Hindlimb muscle (tissue), 1 donor: ENCODE measurements around the gene SPATA2L. TPM values are rescaled to one million over a fixed set of nuclear protein-coding genes. Genes with fewer than 3 reads are reported as not detected.

ENCODE experiments used
- DNase-seq: peaks from one replicate; pipeline ENCODE4 v3.0.0-alpha.2; 2013
- polyA plus RNA-seq: library from polyadenylated mRNA; unstranded; fragments of 120-200 nt; gene quantifications from one replicate; pipeline ENCODE4 v1.2.1, GENCODE V29; 2013; ENCODE audit not compliant: insufficient read length

Gene SPATA2L, protein sequence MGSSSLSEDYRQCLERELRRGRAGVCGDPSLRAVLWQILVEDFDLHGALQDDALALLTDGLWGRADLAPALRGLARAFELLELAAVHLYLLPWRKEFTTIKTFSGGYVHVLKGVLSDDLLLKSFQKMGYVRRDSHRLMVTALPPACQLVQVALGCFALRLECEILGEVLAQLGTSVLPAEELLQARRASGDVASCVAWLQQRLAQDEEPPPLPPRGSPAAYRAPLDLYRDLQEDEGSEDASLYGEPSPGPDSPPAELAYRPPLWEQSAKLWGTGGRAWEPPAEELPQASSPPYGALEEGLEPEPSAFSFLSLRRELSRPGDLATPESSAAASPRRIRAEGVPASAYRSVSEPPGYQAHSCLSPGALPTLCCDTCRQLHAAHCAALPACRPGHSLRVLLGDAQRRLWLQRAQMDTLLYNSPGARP
- polyA plus RNA-seq: 2.3 TPM

DNA sequence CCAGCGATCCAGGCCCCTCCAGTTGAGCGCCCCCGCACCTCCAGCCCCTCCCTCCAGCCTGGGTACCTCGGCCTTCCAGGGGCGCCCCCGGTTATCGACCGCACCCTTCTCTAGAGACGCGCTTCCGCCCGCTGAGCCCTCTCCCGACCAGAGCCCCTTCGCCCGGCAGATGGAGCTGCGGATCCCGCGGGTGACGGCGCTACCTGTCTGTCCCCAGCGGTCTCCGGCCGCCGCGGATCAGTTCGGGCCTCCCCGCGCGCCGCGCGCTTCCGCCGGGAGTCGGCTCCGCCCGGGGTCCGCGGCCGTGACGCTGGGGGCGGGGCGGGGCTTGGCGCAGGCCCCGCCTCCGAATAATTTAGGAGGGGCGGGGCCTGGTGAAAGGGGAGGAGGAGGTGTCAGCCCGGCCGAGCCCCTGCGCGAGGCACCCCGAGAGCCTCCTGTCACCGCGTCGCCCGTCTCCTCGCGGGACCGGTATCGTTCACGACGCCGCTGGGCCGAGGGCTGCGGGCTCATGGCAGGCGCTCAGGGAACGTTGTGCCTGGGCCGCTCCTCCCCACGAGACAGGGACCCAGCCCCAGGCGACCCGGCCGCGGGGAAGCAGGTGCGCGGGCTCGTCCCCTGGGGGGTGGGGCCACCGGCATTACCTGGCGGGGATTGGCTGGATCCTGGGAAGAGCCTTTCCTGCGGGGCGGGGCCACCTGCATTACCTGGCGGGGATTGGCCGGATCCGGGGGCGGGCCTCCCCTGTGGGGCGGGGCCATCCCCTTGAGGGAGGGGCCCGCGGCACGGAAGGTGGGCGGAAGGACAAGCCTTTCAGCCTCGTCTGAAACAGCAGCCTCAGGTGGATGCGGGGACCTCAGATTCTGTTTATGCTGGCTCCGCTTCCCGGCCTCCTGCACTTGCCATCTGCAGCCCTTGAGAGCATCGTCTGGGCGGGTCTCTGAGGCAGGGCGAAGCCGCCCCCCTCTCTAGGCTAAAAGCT lies at the start of gene SPATA2L:
Gene SPATA2L, minus strand, starts transcription at position 281 of the 982 bp plus-strand sequence. CDS start 473 bp downstream, outside the sequence.
- peak; percentile 75 for DNase-seq

DNA sequence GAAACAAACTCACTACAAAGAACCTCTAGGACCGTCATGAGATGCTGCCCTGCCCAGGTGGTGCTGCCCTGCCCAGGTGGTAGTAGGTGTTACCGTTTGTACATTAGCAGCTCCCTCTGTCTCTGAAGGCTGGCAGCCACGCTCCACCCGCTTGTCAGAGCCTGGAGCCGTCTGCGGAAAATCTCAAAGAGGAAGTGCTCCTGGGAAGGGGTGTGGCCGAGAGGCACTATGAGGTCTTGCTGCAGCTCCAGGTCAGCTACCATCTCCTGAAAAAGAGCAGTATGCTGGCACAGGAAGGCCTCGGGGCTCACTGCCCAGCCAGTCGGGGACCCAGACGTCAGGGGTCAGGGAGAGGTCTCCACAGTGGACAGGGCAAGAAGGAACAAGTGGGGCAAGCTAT lies 48.1 kb upstream of the SPATA2L start:
- DNase-seq: no peak

DNA sequence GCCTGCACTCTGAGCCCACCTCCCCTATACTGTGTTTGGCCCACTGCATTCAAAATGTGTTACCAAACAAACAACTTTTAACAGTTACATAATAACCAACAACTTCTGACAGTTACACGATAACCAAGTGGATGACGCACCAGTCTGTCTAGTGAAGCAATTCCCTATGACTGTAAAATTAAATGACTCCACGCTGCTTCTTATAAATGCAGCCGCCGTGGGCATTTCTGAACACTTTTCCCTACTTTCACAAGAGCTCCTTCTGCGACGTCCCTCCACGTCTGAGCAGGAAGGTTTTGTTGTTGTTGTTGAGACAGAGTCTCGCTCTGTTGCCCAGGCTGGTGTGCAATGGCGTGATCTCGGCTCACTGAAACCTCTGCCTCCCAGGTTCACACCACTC lies 47.4 kb upstream of the SPATA2L start:
- DNase-seq: no peak

DNA sequence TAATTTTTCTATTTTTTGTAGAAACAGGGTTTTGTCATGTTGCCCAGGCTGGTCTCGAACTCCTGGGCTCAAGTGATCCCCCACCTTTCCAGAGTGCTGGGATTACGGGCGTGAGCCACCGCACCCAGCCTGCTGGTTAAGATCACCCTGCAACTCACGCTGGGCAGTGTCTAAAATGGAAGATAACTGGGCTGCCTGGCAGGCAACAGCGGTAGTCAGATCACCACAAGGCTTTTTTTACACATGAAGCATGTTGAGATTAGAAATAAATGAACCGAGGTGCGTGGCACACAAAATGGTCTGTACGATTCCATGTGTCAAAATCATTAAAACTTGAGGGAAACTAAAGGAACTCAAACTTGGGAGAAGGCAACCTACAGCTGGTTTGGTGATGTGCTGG lies 46.6 kb upstream of the SPATA2L start:
- DNase-seq: no peak

DNA sequence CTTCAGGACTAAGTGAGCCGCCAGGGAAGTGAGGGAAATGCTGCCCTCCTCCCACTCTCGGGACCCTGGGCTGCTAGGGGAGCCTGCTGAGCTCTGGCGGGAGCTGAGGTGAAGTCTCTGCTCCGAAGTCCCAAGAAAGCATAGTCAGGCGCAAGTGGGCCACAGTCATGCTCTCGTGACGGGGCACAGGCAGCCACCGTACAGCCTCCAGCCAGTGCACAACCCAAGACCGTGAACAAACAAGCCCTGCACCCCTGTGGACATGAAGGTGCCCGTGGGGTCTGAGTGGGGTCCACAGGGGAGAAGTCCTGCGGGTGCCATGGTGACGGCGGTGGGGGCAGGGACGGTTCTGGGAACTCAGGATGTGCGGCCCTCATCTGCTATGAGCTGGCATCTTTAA lies 44.5 kb upstream of the SPATA2L start:
- no peak for DNase-seq

DNA sequence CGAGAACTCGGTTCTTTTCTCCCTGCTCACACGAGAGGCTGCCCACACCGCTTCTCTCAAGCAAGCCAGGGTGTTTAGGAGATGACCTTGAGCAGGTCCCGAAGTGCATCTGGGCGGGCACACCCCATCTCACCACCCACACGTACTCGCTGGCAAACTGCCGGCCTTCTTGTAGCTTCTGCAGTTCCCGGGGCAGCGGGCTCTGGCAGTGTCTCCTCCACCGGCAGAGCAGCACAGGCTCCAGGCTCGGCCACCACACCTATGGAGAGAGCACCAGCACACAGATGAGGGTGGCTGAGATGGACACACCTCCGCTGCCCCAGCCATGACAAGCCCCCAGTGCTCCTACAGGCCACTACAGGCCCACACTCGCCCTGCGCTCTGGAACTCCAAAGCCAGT lies 43.3 kb upstream of the SPATA2L start:
- DNase-seq: no peak

DNA sequence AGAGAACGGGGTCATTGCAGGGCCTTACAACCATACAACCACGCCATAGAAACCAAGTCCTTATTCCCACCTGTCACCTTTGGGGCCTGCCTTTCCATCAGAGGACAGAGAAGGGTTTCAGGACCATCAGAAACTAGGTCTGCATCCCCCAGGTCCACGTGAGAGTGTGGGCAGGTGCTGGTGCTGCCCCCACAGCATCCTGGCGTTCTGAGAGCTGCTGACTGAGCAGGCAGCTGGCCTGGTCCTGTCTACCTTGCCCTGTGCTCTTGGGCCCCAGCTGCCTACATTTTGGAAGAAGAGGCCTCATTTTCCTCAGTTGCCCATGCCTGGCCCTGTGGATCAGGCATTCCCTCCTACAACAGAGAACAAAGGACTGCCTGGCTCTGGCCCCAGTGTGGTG lies 41.4 kb upstream of the SPATA2L start:
- no peak for DNase-seq

DNA sequence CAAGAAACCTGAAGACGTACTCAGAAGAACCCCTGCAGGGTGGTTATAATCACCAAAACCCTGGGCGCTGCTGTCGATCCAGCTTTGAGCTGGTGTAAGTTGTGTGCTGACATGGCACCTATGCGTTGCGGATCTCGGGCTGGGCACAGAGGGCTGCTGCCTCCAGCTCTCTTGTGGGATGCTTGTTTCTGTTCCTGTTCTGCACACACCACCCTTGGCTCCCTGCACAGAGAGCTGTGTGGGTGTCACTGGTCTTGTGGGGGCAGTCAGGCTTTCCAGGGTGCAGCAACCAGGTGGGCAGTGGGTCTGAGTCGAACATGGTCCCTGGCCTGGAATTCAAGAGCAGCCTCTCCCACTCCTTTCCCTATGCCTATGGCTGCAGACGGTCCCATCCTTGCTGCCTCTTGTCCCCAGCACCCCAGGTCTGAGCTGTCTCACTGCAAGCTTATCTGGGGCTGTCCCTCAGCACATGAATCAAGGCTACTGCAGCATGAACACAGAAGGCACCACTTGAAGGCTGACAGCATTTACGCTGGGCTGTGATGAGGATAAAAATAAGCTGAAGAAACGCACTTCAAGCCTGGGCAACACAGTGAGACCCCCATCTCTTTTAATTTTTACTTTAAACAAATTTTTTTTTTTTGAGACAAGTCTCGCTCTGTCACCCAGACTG lies 40.0 kb upstream of the SPATA2L start:
- DNase-seq: no peak

DNA sequence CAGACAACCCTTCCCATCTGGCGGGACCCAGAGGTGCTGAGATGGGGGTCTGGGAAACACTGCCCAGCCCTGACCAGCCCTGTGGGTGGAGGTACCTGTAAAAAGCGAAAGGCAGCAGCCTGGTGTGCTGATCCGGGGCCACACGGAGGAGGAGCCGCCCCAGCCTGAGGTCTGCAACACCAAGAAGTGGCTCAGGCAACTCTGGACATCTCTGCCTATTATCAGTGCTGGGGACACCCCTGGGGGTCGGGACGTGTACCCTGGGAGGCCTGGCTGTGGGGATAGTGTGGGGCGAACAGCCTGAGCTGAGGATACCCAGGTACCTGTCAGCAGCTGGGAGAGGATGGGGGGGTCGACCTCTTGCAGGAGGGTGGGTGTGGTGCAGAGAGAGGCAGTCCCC lies 37.9 kb upstream of the SPATA2L start:
- no peak for DNase-seq

DNA sequence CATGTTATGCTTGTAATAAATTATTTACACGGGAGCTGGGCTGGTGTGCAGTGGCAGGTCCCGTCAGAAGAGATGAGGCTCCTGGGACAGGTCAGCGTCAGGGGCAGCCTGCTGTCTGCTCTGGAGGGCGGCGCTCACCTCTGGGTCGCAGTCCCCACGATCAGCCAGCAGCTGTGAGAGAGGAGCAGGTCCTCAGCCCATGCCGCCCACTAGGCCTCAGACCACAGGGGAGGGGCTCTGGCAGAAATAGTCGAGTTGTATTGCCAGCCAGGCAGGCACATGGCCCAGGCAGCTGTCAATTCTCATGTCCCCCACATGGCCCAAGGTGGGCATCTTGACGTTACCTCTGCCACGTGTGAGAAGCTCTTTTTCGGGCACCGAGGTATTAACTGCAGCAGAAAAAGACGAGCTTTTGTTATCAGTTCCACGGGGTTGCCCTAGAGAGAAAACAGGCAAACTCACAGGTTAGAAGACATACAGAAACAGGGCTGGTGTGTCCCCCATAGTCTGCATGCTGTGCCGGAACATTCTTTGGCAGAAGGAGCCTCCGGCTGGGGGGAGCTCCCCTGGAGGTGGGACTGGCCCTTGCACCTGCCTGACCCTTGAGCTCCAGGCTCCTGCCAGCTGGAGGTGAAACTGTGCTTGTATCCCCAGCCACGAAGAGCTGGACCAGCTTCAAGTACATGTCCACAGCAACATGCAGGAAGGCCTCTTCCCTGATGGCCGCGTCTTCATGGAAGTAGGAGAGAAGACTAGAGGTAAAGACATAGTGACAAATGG lies 37.2 kb upstream of the SPATA2L start:
- DNase-seq: no peak

DNA sequence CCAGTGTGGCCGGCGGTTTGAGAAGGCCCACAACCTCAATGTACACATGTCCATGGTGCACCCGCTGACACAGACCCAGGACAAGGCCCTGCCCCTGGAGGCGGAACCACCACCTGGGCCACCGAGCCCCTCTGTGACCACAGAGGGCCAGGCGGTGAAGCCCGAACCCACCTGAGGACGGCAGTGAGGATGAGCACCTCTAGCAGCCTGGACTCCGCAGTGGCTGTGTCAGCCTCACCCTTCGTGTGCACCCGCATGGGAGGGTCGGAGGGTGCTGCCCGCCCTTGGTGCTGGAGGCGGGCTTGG lies 36.5 kb upstream of the SPATA2L start:
- DNase-seq: no peak

DNA sequence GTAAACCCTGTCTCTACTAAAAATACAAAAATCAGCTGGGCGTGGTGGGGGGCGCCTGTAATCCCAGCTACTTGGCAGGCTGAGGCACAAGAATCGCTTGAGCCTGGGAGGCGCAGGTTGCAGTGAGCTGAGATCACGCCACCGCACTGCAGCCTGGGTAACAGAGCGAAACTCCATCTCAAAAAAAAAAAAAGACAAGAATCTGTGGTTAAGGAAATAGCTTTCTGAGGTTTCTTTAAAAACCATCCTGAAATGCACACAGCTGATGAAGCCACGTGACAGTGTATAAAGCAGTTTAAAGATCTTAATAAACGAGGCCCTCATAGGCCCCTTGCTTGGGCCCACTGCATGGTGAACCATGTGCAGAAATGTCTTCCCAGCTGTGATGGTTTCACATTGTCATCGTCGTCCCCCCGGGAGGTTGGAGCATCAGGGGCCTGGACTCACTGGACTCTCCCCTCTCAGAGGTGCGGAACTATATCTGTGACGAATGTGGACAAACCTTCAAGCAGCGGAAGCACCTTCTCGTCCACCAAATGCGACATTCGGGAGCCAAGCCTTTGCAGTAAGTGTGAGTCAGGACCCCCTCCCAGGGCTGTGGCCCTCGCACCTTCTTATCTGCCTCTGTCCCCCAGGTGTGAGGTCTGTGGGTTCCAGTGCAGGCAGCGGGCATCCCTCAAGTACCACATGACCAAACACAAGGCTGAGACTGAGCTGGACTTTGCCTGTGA lies 36.0 kb upstream of the SPATA2L start:
- no peak for DNase-seq

DNA sequence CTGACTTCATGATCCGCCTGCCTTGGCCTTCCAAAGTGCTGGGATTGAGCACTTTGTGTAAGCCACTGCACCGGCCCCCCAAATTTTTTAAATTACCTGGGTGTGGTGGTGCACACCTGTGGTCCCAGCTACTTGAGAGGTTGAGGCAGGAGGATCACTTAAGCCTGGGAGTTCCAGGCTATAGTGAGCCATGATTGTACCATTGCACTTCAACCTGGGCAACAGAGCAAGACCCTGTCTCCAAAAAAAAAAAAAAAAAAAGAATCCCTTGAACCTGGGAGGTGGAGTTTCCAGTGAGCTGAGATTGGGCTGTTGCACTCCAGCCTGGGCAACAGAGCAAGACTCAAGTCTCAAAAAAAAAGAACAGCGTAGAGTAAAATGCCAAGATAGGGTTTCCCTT lies 35.0 kb upstream of the SPATA2L start:
- no peak for DNase-seq

DNA sequence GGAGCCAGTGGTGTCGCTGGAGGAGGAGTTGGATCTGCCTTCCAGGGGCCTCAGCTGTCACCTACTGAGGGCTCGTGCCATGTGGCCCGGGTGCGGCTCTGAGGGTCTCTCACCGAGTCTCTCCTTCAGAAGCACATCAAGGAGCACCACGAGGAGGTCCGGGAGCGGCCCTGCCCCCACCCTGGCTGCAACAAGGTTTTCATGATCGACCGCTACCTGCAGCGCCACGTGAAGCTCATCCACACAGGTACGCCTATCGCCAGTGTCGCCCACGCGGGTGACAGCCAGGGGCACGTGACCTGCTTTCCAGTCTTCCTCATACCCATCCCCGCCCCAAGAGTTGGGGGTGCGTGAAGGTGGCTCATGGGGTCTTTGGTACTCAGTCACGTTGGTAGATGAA lies 32.3 kb upstream of the SPATA2L start:
- DNase-seq: no peak

DNA sequence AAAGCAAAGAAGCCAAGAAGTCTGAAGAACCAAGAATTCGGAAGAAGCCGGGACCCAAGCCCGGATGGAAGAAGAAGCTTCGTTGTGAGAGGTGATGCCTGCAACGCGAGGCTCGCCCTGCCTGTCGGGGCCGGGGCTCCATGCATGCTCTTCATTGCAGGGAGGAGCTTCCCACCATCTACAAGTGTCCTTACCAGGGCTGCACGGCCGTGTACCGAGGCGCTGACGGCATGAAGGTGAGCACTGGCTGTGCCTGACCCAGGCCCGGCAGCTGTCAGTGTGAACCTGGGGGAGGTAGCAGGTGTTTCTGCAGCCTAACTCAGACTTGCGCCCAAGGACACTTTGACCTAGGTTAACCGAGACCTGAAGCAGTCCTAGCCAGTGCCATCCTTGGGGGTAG lies 31.8 kb upstream of the SPATA2L start:
- DNase-seq: no peak

DNA sequence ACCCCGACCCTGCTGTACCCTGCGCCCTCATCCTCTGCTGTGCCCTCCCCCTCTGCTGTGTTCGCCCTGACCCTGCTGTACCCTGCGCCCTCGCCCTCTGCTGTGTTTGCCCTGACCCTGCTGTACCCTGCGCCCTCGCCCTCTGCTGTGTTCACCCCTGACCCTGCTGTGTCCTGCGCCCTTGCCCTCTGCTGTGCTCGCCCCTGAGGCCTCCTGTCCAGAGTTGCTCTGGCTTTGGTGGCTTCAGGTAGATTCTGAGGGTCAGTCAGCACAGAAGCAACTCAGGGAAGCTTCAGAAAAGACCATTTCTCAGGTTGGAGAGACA lies 31.4 kb upstream of the SPATA2L start:
- DNase-seq: no peak

DNA sequence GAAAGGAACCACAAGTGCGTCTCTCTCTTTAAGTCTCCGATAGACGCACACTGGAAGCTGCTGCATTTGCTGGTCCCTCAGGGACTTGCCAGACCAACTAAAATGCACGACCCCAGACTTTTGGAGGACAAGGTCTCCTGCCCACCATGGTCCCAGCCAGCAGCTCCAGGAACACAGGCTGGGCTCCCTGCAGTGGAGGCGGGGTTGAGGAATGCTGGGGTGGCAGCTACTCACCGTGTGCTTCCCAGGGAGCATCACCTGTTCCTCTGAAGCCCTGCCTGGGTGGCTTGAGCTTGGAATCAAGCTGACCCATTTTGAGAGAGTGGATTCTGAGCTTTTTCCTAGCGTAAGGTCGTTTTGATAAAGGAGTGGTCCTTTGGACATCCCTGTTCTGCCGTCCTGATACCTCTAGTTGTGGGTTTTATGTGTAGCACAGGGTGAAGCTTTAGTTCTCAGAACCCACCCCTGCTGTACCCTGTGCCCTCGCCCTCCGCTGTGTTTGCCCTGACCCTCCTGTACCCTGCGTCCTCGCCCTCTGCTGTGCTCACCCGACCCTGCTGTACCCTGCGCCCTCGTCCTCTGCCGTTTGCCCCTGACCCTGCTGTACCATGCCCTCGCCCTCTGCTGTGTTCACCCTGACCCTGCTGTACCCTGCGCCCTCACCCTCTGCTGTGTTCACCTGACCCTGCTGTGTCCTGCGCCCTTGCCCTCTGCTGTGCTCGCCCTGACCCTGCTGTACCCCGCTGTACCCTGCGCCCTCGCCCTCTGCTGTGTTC lies 30.8 kb upstream of the SPATA2L start:
- no peak for DNase-seq

DNA sequence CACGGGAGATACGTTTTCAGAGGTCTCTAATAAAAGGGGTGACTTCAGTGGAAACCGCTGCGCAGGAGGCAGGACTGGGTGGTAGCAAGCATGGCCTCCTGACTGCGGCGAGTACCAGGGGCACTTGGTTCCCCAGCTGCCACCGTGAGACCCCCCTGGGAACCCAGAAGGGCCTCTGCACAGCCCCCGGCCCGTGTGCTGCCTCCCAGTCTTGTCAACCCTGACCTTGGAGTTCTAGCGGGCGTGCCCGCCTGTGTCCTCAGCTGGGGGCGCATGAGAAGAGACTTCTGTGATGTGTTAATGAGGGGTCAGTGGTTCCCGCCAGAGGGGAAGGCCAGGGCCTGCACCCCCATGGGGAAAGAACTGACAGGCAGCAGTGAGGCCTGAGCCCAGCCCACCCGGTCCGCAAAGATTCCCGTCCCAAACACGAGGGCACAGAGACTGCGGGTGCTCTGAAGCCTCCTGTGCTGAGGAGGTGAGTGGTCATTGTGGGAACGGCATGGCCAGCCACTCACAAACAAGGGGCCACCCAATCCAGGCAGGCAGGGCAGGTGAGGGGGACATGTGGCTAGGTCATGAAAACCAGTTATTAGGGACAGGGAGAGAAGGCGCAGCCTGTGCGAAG lies 29.2 kb upstream of the SPATA2L start:
- DNase-seq: no peak

DNA sequence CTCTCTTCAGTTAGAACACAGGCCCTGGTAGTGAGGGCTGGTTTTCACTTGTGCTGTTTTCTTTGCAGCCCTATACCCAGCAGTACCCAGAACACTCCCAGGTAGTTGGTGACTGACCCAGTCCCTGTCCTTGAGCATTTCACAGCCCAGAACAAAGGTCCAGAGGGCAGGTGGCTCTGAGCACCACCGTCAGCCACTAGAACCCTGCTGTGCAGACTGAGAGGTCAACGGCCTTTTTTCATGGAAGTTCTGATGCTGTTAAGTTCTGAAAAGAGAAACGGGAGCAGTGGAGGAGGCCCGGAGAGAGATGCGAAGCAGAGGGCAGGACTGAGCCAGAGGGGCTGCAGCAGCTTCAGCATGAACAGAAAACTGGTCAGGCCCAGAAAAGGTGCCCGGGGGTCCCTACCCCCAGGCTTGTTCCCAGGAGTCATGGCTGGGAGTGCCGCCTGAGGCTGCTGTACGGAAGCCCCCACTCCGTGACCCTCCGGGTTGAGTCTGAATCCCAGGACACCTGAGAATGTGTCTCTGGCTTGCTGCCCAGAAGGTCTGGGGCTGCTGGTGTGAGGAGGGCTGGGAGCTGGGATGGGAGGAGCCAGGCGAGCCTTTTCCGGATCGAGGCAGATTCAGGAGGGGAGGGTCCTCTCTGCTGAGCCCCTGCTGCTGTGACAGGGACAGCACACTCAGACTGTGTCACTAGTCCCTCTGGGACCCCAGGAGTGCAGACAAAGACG lies 28.5 kb upstream of the SPATA2L start:
- no peak for DNase-seq

DNA sequence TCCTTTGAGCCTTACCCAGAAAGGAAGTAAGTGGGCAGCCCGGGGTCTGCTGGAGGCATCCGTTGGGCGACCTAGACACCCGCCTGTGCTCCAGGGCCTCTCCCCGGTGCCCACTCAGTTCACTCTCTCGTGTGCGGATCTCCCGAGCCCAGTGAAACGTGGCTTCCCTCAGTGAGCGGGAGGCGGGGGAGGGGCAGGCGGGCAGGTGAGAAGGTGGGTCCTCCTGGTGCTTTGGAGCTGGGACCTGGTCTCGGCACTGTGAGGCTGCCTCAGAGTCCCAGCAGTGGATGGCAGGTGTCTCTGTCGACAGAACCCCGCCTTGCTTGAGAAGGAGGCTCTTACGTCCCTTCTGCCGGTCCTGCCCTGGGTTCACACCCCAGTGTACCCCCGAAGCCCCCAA lies 27.8 kb upstream of the SPATA2L start:
- no peak for DNase-seq
